ENCODE measurements around the gene RFX3.

Gene RFX3

GRCh38 chr9:3520564-3520963, 5.2 kb downstream of the RFX3 start (continued):
- TF ChIP-seq ZNF148 (tag by site-specific recombination; IDR thresholded peaks at IDR 0.05; ENCODE audit: borderline replicate concordance): no peak
- TF ChIP-seq KLF8 (tag by site-specific recombination; IDR thresholded peaks at IDR 0.05): no peak
- no peak for TF ChIP-seq ZNF560 (tag by site-specific recombination; IDR thresholded peaks at IDR 0.05; ENCODE audit: borderline replicate concordance)
- no peak for TF ChIP-seq ZNF335 (tag by site-specific recombination; conservative IDR thresholded peaks at IDR 0.05)
- TF ChIP-seq ZBTB11 (tag by site-specific recombination; conservative IDR thresholded peaks at IDR 0.05; ENCODE audit: low read depth): no peak
- no peak for TF ChIP-seq GFI1B (tag by site-specific recombination; IDR thresholded peaks at IDR 0.05)
- no peak for TF ChIP-seq ZNF777 (tag by site-specific recombination; IDR thresholded peaks at IDR 0.05; ENCODE audit: borderline replicate concordance)
- TF ChIP-seq ZNF280D (tag by site-specific recombination; IDR thresholded peaks at IDR 0.05): no peak

- TF ChIP-seq ZNF169 (tag by site-specific recombination; IDR thresholded peaks at IDR 0.05) (no peak), SP7 (tag by site-specific recombination; IDR thresholded peaks at IDR 0.05) (peak; percentile 67), ZBTB17 (tag by site-specific recombination; IDR thresholded peaks at IDR 0.05) (no peak), ZBTB21 (tag by site-specific recombination; IDR thresholded peaks at IDR 0.05) (peak; percentile 44; the same call in 1 of the 2 replicates), ZBTB8A (tag by site-specific recombination; IDR thresholded peaks at IDR 0.05) (no peak), ZNF624 (tag by site-specific recombination; IDR thresholded peaks at IDR 0.05) (no peak), ZNF707 (tag by site-specific recombination; IDR thresholded peaks at IDR 0.05) (no peak)
- ChIA-PET CTCF (interaction anchor here (0.8 kb wide), 1 partner anchor 1234 kb away, joined by 3 read pairs; no protein-coding TSS in a partner anchor), POLR2A (interaction anchor here (1.0 kb wide), 1 partner anchor 9 kb away, joined by 3 read pairs; no protein-coding TSS in a partner anchor)
- no peak overlapping the region for H3K27ac ChIP-seq (ENCODE audit: extremely low read depth, low read depth, low read length)
- peaks cover 5% of the 10 kb centered on the region for H3K4me1 ChIP-seq (ENCODE audit: control insufficient read depth, insufficient read depth, low read length)
- H3K4me3 ChIP-seq (ENCODE audit: low read depth, low read length): no peak overlapping the region
- H3K9me3 ChIP-seq (ENCODE audit: control insufficient read depth, insufficient read depth, low read depth, low read length): no peaks in the 10 kb centered on the region
- no peaks in the 10 kb centered on the region for H3K36me3 ChIP-seq (ENCODE audit: control insufficient read depth in 2 of 2, insufficient read depth in 1 of 2, low read length in 2 of 2)
These were observed 8.3 kb downstream of the RFX3 start for GRCh38 chr9:3517377-3518048.
